Ovary (tissue), 9 donors: ENCODE data around the gene SUMF1. TPM values are rescaled to one million over a fixed set of nuclear protein-coding genes. Genes with fewer than 3 reads are reported as not detected.
A peak's percentile ranks its signal among the peaks of the same experiment; 100 is the strongest.

ENCODE experiments used
- DNase-seq, 5 donors: peaks; one replicate each; pipeline ENCODE4 v3.0.0-alpha.2; 2019 to 2020
- H3K27ac ChIP-seq, 2 donors: fragments of 200-600 bp; one replicate each; pipeline versions ENCODE4 v1.5.1 to v1.8.0; 2019 to 2022
- H3K27me3 ChIP-seq: fragments of 200-600 bp; one replicate; pipeline ENCODE4 v1.8.0; 2022
- H3K36me3 ChIP-seq: fragments of 200-600 bp; sonication (generic); one replicate; pipeline ENCODE4 v1.5.1; 2019
- H3K4me1 ChIP-seq: one replicate; pipeline ENCODE4 v1.8.1; 2013; ENCODE audit warnings: mild to moderate bottlenecking, moderate library complexity; ENCODE audit not compliant: insufficient read depth
- H3K4me3 ChIP-seq: fragments of 200-600 bp; sonication (generic); one replicate; pipeline ENCODE4 v1.5.1; 2017
- H3K9me3 ChIP-seq, 2 donors: fragments of 200-600 bp in 1 of 2; sonication (generic) in 1 of 2; one replicate each; pipeline versions ENCODE4 v1.5.1 to v1.8.1; 2013 to 2019; ENCODE audit warnings: mild to moderate bottlenecking in 1 of 2, moderate library complexity in 1 of 2
- EP300 ChIP-seq: sonication (generic); formaldehyde crosslinking; IDR thresholded peaks from one replicate; pipeline ENCODE4 v1.6.1; 2017; ENCODE audit warnings: antibody characterized with exemption
- POLR2A ChIP-seq: fragments of 450-650 bp; IDR thresholded peaks from one replicate; pipeline ENCODE4 v1.6.1; 2017; ENCODE audit warnings: antibody characterized with exemption, mild to moderate bottlenecking, moderate library complexity
- WGBS, 3 donors: extraction: QIAGEN DNeasy Blood & Tissue Kit in 1 of 3; methylation state at CpG; one replicate each; pipeline versions ENCODE4 v1.1.5 to v1.1.7; 2013 to 2017; 5-methylcytosine and 5-hydroxymethylcytosine counted together
- intact Hi-C, 4 donors: fragments of 100-400 bp; cut with DNase I; formaldehyde crosslinking; loops; one replicate each; pipeline versions ENCODE4 v1.11.0 to v1.15.1; 2022 to 2023
- polyA plus RNA-seq, 2 donors: library from polyadenylated mRNA; stranded (reverse); fragments of 200-250 nt in 1 of 2; fragments of 350-450 nt in 1 of 2; fragmentation: Illumina TruSeq in 1 of 2; extraction: RNeasy Lipid Tissue Mini Kit (QIAGEN cat#74804) in 1 of 2; gene quantifications; one replicate each; pipeline ENCODE4 v1.2.3, GENCODE V29; 2013 to 2014
- total RNA-seq, 7 donors: library from RNA; depleted of rRNA in 2 of 7; stranded (reverse); fragments of >200 nt in 2 of 7; fragmentation: NEBNext Ultra II Directional in 3 of 7; extraction: Animal tissue kit (Norgen Biotek cat#: 25700) in 3 of 7; gene quantifications; one replicate each; pipeline versions ENCODE4 v1.1.0 to v1.2.4, GENCODE V29; 2016 to 2023
- TF ChIP-seq, protein P1 (sequence below), 3 donors: fragments of 450-650 bp in 2 of 3; fragments of 200-600 bp in 1 of 3; IDR thresholded peaks; one replicate each; pipeline versions ENCODE4 v1.5.1 to v1.8.0; 2016 to 2022; ENCODE audit warnings: antibody characterized with exemption in 3 of 3, mild to moderate bottlenecking in 1 of 3
- donor health status: DM: no; HTN: no; CAD: no; lungs with moderate emphysema.
- donor health status: DM: no; HTN: no; CAD: no.
- donor health status: Bipolar disorder and iron deficiency.
- donor health status: DM: yes; HTN: yes; CAD: no.
- donor health status: DM: no; HTN: no; CAD: no.
- donor health status: DM: yes; HTN: yes; CAD: no.

The SUMF1 gene
- total and polyA plus RNA-seq, 9 donors = 17.6 to 57.2 (median 24.7) TPM

DNA sequence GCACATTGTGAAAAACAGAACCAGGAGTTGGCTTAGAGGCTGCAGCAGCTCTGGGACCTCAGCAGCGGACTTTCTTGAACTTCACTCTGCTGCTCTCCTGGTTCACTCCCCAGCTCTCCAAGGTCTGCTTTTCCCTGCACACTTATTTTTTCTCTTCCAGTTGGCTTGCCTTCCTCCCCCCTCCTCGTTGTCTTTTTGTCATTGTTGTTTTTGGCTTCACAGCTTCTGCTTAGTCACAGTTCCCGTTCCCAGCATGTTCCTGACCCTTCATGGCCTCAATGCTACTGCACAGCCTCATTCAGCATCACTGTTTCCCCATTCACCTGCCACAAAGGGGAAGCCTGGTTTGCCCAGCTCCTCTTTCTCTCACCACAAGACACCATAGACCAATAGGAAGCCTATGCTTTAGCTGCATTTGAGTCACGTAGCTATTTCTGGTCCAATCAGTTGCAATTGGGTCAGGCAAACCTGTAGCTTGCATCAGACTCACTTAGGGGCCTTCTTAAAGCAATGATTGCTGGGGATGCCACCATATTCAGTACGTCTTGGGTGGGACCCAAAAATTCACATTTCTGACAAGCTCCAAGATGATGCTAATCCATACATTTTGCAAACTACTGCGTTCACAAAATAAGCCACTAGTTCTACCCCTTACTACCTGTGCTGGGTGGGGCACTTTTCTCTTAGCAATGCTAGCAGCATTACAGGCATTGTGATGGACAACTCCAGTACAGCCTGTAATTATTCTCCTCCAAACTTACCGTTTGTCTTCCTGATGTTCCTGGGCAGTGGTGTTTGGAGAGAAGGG, 7.8 kb upstream of the SUMF1 start:
- Histone ChIP-seq H3K36me3 (no peaks in the 10 kb centered on the region), H3K4me1 (no peaks in the 10 kb centered on the region), H3K9me3 (no peaks in the 10 kb centered on the region), H3K4me3 (no peak overlapping the region), H3K27me3 (no peaks in the 10 kb centered on the region), H3K27ac (no peak overlapping the region)
- intact Hi-C loops = no loop called here
- WGBS, 3 donors = 54 to 59% (median 57%) methylated on average over 7 of the region's 7 CpGs
- TF ChIP-seq EP300 = peak; percentile 32
- TF ChIP-seq, protein P1, sequence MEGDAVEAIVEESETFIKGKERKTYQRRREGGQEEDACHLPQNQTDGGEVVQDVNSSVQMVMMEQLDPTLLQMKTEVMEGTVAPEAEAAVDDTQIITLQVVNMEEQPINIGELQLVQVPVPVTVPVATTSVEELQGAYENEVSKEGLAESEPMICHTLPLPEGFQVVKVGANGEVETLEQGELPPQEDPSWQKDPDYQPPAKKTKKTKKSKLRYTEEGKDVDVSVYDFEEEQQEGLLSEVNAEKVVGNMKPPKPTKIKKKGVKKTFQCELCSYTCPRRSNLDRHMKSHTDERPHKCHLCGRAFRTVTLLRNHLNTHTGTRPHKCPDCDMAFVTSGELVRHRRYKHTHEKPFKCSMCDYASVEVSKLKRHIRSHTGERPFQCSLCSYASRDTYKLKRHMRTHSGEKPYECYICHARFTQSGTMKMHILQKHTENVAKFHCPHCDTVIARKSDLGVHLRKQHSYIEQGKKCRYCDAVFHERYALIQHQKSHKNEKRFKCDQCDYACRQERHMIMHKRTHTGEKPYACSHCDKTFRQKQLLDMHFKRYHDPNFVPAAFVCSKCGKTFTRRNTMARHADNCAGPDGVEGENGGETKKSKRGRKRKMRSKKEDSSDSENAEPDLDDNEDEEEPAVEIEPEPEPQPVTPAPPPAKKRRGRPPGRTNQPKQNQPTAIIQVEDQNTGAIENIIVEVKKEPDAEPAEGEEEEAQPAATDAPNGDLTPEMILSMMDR (IDR thresholded peaks at IDR 0.05) = no peak
- DNase-seq = peak in 1 of 5 donors; percentile 26

DNA sequence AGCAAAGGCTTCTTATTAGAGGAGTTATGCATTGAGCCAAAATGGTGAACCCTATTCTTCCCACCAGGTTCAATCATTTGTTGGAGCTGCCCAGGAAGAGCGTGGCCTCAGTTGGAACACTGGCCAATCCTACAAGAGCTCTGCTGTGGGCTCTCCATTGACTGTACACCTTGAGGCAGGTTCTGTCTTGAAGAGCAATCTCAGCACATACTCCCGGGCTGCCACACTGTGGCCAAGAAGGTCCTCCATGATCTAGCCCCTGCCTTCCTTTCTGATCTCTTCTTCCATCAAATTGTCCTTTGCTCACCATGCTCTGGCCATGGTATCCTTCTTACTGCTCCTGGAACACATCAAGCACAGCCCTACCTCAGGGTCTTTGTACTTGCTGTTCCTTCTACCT, 5.7 kb upstream of the SUMF1 start:
- intact Hi-C loops = no loop called here
- DNase-seq = no peak
- Histone ChIP-seq H3K4me3 (no peak overlapping the region), H3K36me3 (no peaks in the 10 kb centered on the region), H3K9me3 (no peaks in the 10 kb centered on the region), H3K4me1 (no peaks in the 10 kb centered on the region), H3K27me3 (no peaks in the 10 kb centered on the region), H3K27ac (no peak overlapping the region)
- TF ChIP-seq, protein P1 (IDR thresholded peaks at IDR 0.05) = no peak
- no peak for TF ChIP-seq POLR2A
- TF ChIP-seq EP300 = no peak
- 80 to 88% (median 86%) methylated on average over 2 of the region's 2 CpGs for WGBS, 3 donors

DNA sequence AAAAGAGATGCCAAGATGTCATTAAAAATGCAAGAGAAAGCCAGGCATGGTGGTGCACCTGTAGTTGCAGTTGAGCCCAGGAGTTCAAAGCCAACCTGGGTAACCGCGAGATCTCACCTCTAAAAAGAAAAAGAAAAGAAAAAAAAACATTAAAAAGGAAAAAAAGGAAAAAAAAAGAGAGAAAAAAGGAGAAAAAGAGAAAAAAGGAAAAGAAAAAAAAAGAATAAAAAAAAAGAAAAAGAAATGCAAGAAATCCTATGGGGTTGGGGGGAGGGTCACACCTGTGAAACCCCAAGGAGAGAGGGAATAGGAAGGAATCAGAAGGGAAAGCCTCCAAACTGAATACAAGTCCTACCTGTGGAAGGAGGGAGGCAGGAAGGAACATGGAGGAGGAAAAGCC, 5.2 kb upstream of the SUMF1 start:
- intact Hi-C loops = no loop called here

DNA sequence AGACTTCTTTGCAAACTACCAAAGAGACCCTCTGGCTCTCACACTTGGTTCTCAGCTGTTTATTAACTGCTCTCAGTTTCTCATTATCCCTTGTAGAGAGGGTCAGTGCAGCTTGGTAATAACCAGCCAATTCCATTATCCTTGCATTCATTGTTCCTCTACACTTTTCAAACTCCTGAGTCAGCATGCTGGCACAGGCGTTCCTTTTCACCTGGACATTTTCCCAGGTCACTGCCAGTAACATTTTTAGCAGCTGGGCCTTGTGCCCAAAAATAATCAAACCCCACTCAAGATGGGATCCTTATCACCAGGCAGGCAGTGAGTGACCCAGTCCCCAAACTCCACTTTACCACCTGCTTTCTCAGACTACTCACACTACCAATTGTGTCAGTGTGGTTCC, 4.8 kb upstream of the SUMF1 start:
- Histone ChIP-seq H3K4me1 (no peaks in the 10 kb centered on the region), H3K36me3 (no peaks in the 10 kb centered on the region), H3K9me3 (no peaks in the 10 kb centered on the region), H3K4me3 (no peak overlapping the region), H3K27me3 (no peaks in the 10 kb centered on the region), H3K27ac (no peak overlapping the region)
- 31 to 41% (median 35%) methylated on average over 1 of the region's 1 CpG for WGBS, 3 donors
- intact Hi-C loops = no loop called here
- TF ChIP-seq EP300 = no peak
- no peak for TF ChIP-seq POLR2A
- TF ChIP-seq, protein P1 (IDR thresholded peaks at IDR 0.05) = no peak
- no peak for DNase-seq

More for the DNA sequence above, 5.2 kb upstream of the SUMF1 start:
- H3K27ac ChIP-seq = no peak overlapping the region
- DNase-seq = no peak
- no peaks in the 10 kb centered on the region for H3K4me1 ChIP-seq
- H3K36me3 ChIP-seq = no peaks in the 10 kb centered on the region
- H3K27me3 ChIP-seq = no peaks in the 10 kb centered on the region
- H3K4me3 ChIP-seq = no peak overlapping the region
- H3K9me3 ChIP-seq = no peaks in the 10 kb centered on the region
- 90 to 95% (median 94%) methylated on average over 2 of the region's 2 CpGs for WGBS, 3 donors
- no peak for TF ChIP-seq POLR2A
- TF ChIP-seq EP300 = no peak
- TF ChIP-seq, protein P1 (IDR thresholded peaks at IDR 0.05) = no peak
